GM08714 (cell line): ENCODE results near the gene GDAP1L1.

Experiments
- H3K4me3 ChIP-seq: fragments of 200-500 bp; sonication (Bioruptor generic); 2 replicates; pipeline ENCODE4 v1.5.1; 2014; ENCODE audit warnings: mild to moderate bottlenecking, low read length, inconsistent platforms
- ZNF274 ChIP-seq: IDR thresholded peaks from 2 replicates; pipeline ENCODE4 v1.6.1; 2012; ENCODE audit warnings: mild to moderate bottlenecking, low read depth, low read length

GDAP1L1 gene

GRCh38 chr20:44247131-44247571 is at the start of gene GDAP1L1:
GDAP1L1 (plus strand) TSS chr20:44247308; CDS start chr20:44247335, 27 bp downstream.
- TF ChIP-seq ZNF274 = no peak
- H3K4me3 ChIP-seq = no peak within 1 kb of the TSS

GRCh38 chr20:44198872-44199271 is 48.2 kb upstream of the GDAP1L1 start:
- no peak for TF ChIP-seq ZNF274
- no peak overlapping the region for H3K4me3 ChIP-seq

GRCh38 chr20:44199877-44200276 is 47.2 kb upstream of the GDAP1L1 start:
- no peak for TF ChIP-seq ZNF274
- H3K4me3 ChIP-seq = no peak overlapping the region

GRCh38 chr20:44200371-44200770 is 46.7 kb upstream of the GDAP1L1 start:
- H3K4me3 ChIP-seq = no peak overlapping the region
- no peak for TF ChIP-seq ZNF274

- no peak for TF ChIP-seq ZNF274
- no peak overlapping the region for H3K4me3 ChIP-seq
Observed at GRCh38 chr20:44200983-44201382, 46.1 kb upstream of the GDAP1L1 start.

- TF ChIP-seq ZNF274 = no peak
- H3K4me3 ChIP-seq = no peak overlapping the region
Observed at GRCh38 chr20:44203161-44203560, 43.9 kb upstream of the GDAP1L1 start.

- no peak for TF ChIP-seq ZNF274
- H3K4me3 ChIP-seq = no peak overlapping the region
Observed at GRCh38 chr20:44204156-44204831, 42.8 kb upstream of the GDAP1L1 start.

GRCh38 chr20:44204832-44205215 is 42.3 kb upstream of the GDAP1L1 start:
- H3K4me3 ChIP-seq = no peak overlapping the region
- no peak for TF ChIP-seq ZNF274

GRCh38 chr20:44206132-44206531 is 41.0 kb upstream of the GDAP1L1 start:
- no peak overlapping the region for H3K4me3 ChIP-seq
- TF ChIP-seq ZNF274 = no peak

- no peak overlapping the region for H3K4me3 ChIP-seq
- TF ChIP-seq ZNF274 = no peak
Observed at GRCh38 chr20:44207126-44207723, 39.9 kb upstream of the GDAP1L1 start.

GRCh38 chr20:44208165-44208564 is 38.9 kb upstream of the GDAP1L1 start:
- peak overlapping the region; percentile 83 for H3K4me3 ChIP-seq
- TF ChIP-seq ZNF274 = no peak

- TF ChIP-seq ZNF274 = no peak
- H3K4me3 ChIP-seq = peak overlapping the region; percentile 83
Observed at GRCh38 chr20:44208770-44209169, 38.3 kb upstream of the GDAP1L1 start.

- no peak for TF ChIP-seq ZNF274
- peak overlapping the region; percentile 83 for H3K4me3 ChIP-seq
Observed at GRCh38 chr20:44209686-44210405, 37.3 kb upstream of the GDAP1L1 start.

- H3K4me3 ChIP-seq = peak within 1 kb of the TSS; percentile 83
- TF ChIP-seq ZNF274 = no peak
Observed at GRCh38 chr20:44210406-44211176, 36.5 kb upstream of the GDAP1L1 start, which contains the start of gene OSER1. OSER1 (minus strand) TSS chr20:44210771; CDS start chr20:44206957, 3,814 bp downstream.
